H1 (cell line): ENCODE measurements around the gene CCDC179.

ENCODE experiments used
- CTCF ChIP-seq, 3 experiments: IDR thresholded peaks; 1 replicate in 2 of 3; 2 replicates in 1 of 3; pipeline versions ENCODE4 v1.5.1 to v1.6.1; 2011; ENCODE audit warnings: low read length in 3 of 3, mild to moderate bottlenecking in 3 of 3, inconsistent platforms in 2 of 3, low read depth in 1 of 3, moderate library complexity in 1 of 3; ENCODE audit not compliant: insufficient read depth in 1 of 3; ENCODE audit errors: control extremely low read depth in 1 of 3
- EP300 ChIP-seq, 2 experiments: IDR thresholded peaks; 1 replicate in 1 of 2; 2 replicates in 1 of 2; pipeline ENCODE4 v1.6.1; 2011 to 2012; ENCODE audit warnings: low read depth in 2 of 2, low read length in 2 of 2, mild to moderate bottlenecking in 2 of 2, borderline replicate concordance in 1 of 2, inconsistent platforms in 1 of 2, moderate library complexity in 1 of 2
- EZH2 ChIP-seq: fragments of 200-600 bp; sonication (generic); IDR thresholded peaks from 2 replicates; pipeline ENCODE4 v1.7.1; 2012; ENCODE audit warnings: low read depth, mild to moderate bottlenecking, moderate library complexity, low read length, inconsistent platforms; ENCODE audit not compliant: severe bottlenecking
- GABPA ChIP-seq: IDR thresholded peaks from 2 replicates; pipeline ENCODE4 v1.6.1; 2011; ENCODE audit warnings: mild to moderate bottlenecking, low read length, moderate library complexity, borderline replicate concordance; ENCODE audit not compliant: insufficient read depth
- NRF1 ChIP-seq: IDR thresholded peaks from 2 replicates; pipeline ENCODE4 v1.6.1; 2011; ENCODE audit warnings: mild to moderate bottlenecking, low read depth, low read length, improper control_type of control experiment
- RNF2 ChIP-seq: fragments of 200-900, 300-1000 bp; sonication (generic); IDR thresholded peaks from 2 replicates; pipeline ENCODE4 v1.7.1; 2016; ENCODE audit warnings: borderline replicate concordance, low read depth, mild to moderate bottlenecking, antibody characterized with exemption, low read length; ENCODE audit not compliant: poor library complexity, severe bottlenecking; ENCODE audit errors: missing control alignments
- TAF7 ChIP-seq: optimal IDR thresholded peaks from 2 replicates; pipeline ENCODE3; 2011; ENCODE audit warnings: low read depth, mild to moderate bottlenecking, inconsistent platforms, low read length, moderate library complexity, borderline replicate concordance
- TBP ChIP-seq: IDR thresholded peaks from 2 replicates; pipeline ENCODE4 v1.6.1; 2011; ENCODE audit warnings: low read depth, low read length, improper control_type of control experiment
- YY1 ChIP-seq: IDR thresholded peaks from 2 replicates; pipeline ENCODE4 v1.6.1; 2011; ENCODE audit warnings: low read depth, mild to moderate bottlenecking, low read length

- TF ChIP-seq RNF2 (no peak), EP300 (IDR thresholded peaks at IDR 0.05; ENCODE audit: borderline replicate concordance in 1 of 2, low read depth in 2 of 2, low read length in 2 of 2) (no peak), YY1 (no peak), NRF1 (no peak), EZH2 (no peak), CTCF (IDR thresholded peaks at IDR 0.05; ENCODE audit: control extremely low read depth in 1 of 3, insufficient read depth in 1 of 3, low read depth in 1 of 3, low read length in 3 of 3) (no peak), TBP (no peak), GABPA (no peak), TAF7 (no peak)
Observed at GRCh38 chr11:22802861-22803260, 57.4 kb downstream of the CCDC179 start.
